Hematopoietic multipotent progenitor cell (in vitro differentiated cells): Measurements from ENCODE around the gene MYEF2. TPM values are rescaled to one million over a fixed set of nuclear protein-coding genes. Genes with fewer than 3 reads are reported as not detected.

Experiments
- DNase-seq, 3 donors: peaks; one replicate each; pipeline ENCODE4 v3.0.0-alpha.2; 2011 to 2015; ENCODE audit warnings: low read depth in 2 of 3, low spot score in 2 of 3
- total RNA-seq: library from RNA; depleted of rRNA; stranded (reverse); fragments of >200 nt; gene quantifications from one replicate; pipeline ENCODE4 v1.2.3, GENCODE V29; 2012

Gene MYEF2
- total RNA-seq, 1 donor: 7.5 TPM

DNA sequence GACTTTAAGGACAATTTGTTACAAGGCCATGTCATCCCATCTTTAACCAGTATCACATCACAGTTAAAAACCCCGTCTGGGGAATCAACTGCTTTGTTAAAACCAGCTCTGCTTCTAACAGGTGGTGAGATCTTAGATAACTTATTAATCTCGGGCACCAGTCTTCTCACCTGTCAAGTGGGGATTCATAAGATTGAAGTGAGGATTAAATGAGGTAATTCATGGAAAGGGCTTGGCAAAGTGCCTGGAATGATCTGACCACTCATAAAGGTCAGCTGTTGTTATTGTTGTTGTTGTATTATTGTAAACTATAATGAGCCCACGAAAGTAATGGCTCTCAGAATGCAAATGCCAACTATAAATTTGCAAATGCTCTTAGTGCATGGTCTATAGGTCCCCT lies 87.4 kb downstream of the MYEF2 start:
- no peak for DNase-seq

DNA sequence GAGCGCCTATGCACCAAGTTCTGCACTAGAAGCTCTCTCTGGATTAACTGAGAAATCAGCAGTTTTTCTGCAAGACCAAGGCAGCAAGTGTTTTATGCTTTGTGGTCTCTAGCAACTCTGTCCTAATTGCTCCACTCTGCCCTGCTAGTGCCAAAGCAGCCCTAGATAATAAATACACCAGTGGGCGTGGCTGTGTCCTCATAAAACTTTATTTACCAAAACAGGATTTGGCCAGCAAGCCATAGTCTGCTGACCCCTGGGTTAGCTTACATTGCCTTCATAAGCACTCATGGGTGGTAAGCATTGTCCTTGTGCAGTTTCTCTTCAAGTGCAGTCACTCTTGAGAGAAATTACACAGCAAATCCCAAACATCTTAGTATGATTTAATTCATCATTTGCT lies 88.0 kb downstream of the MYEF2 start:
- DNase-seq: no peak

GRCh38 chr15:48089702-48090101 lies 88.4 kb downstream of the MYEF2 start:
- no peak for DNase-seq

DNA sequence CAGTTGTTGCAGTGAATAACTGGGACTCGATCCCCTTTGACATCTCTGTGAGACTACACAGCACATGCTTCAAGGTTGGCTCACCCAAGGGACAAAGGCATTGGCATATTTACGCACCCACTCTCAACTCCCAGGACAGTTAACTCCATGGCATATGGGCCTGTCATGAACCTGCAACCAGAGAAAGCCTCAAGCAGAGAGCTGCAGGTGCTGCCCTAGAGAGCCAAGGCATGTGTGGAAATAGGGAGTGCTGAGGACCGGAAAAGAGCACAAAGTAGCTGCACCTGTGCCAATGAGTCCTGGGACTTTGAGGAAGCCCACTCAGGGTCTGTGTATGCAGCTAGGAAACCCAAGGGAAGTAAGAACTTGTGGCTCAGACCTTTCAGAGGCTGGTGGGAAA lies 90.3 kb downstream of the MYEF2 start:
- DNase-seq: no peak

GRCh38 chr15:48086576-48086975 lies 91.5 kb downstream of the MYEF2 start:
- DNase-seq: no peak

- DNase-seq: no peak
Measured at GRCh38 chr15:48086133-48086532, 92.0 kb downstream of the MYEF2 start.

GRCh38 chr15:48085591-48085930 lies 92.5 kb downstream of the MYEF2 start:
- no peak for DNase-seq

GRCh38 chr15:48084759-48085590 lies 93.1 kb downstream of the MYEF2 start:
- peak in 2 of 3 donors; percentile 3 to 26 for DNase-seq

Other genes starting within 250 kb of the MYEF2 start
- gene SLC24A5, start 57.3 kb downstream of the MYEF2 start, total RNA-seq: not detected
- gene CTXN2, start 13.4 kb upstream of the MYEF2 start, total RNA-seq: not detected
- not detected for gene SLC12A1, start 28.0 kb upstream of the MYEF2 start, total RNA-seq
- gene DUT, start 153.1 kb upstream of the MYEF2 start, total RNA-seq: 73.5 TPM